HEK293 (cell line): ENCODE results near the gene RNU2-1.

ENCODE experiments used
- CTCF ChIA-PET: fragments of 350-600 bp; formaldehyde crosslinking; extraction: SDS; loops from one replicate; lab custom pipeline; 2021; ENCODE audit warnings: antibody characterized with exemption; lab: Yijun Ruan, JAX
- POLR2A ChIA-PET: fragments of 300-600 bp; formaldehyde crosslinking; extraction: SDS; loops from one replicate; lab custom pipeline; 2020; ENCODE audit warnings: antibody characterized with exemption, inconsistent platforms; lab: Yijun Ruan, JAX
- H3K27ac ChIP-seq: fragments of 200-500 bp; sonication (Bioruptor generic); 2 replicates; pipeline ENCODE4 v1.5.1; 2014; ENCODE audit warnings: low read depth, low read length, control low read depth, inconsistent platforms; ENCODE audit errors: extremely low read depth
- H3K36me3 ChIP-seq, 2 experiments: fragments of 200-500 bp in 1 of 2; sonication (Bioruptor generic) in 1 of 2; 1 replicate in 1 of 2; 2 replicates in 1 of 2; pipeline ENCODE4 v1.5.1; 2014 to 2017; ENCODE audit warnings: inconsistent platforms in 2 of 2, low read length in 2 of 2; ENCODE audit not compliant: control insufficient read depth in 2 of 2, insufficient read depth in 1 of 2
- H3K4me1 ChIP-seq: fragments of 200-500 bp; sonication (Bioruptor generic); 2 replicates; pipeline ENCODE4 v1.5.1; 2014; ENCODE audit warnings: mild to moderate bottlenecking, low read length, inconsistent platforms; ENCODE audit not compliant: control insufficient read depth, insufficient read depth
- H3K4me3 ChIP-seq: 2 replicates; pipeline ENCODE4 v1.5.1; 2011; ENCODE audit warnings: low read depth, mild to moderate bottlenecking, control low read depth, low read length, moderate library complexity
- H3K9me3 ChIP-seq: fragments of 200-500 bp; sonication (Bioruptor generic); 2 replicates; pipeline ENCODE4 v1.5.1; 2014; ENCODE audit warnings: low read depth, low read length, inconsistent platforms; ENCODE audit not compliant: control insufficient read depth, insufficient read depth
- KLF9 ChIP-seq: fragments of 450-650 bp; formaldehyde crosslinking; IDR thresholded peaks from 2 replicates; pipeline ENCODE4 v1.5.1; 2016; ENCODE audit warnings: missing biosample characterization, missing genetic modification characterization, low read depth
- RBAK ChIP-seq: fragments of 450-650 bp; formaldehyde crosslinking; IDR thresholded peaks from 2 replicates; pipeline ENCODE4 v1.5.1; 2016; ENCODE audit warnings: missing biosample characterization, missing genetic modification characterization
- SETDB1 ChIP-seq: IDR thresholded peaks from one replicate; pipeline ENCODE4 v1.6.1; 2017; ENCODE audit warnings: mild to moderate bottlenecking, low read length, moderate library complexity, mixed read lengths; ENCODE audit not compliant: insufficient read length
- SP3 ChIP-seq: fragments of 450-650 bp; formaldehyde crosslinking; IDR thresholded peaks from 2 replicates; pipeline ENCODE4 v1.5.1; 2016; ENCODE audit warnings: missing biosample characterization, missing genetic modification characterization
- WT1 ChIP-seq: fragments of 450-650 bp; formaldehyde crosslinking; IDR thresholded peaks from 2 replicates; pipeline ENCODE4 v1.5.1; 2016; ENCODE audit warnings: missing biosample characterization, missing genetic modification characterization
- ZFP37 ChIP-seq: fragments of 450-650 bp; formaldehyde crosslinking; IDR thresholded peaks from 2 replicates; pipeline ENCODE4 v1.5.1; 2016; ENCODE audit warnings: missing biosample characterization, missing genetic modification characterization
- ZIC2 ChIP-seq: fragments of 450-650 bp; formaldehyde crosslinking; IDR thresholded peaks from 2 replicates; pipeline ENCODE4 v1.5.1; 2016; ENCODE audit warnings: missing biosample characterization, missing genetic modification characterization
- ZNF138 ChIP-seq: fragments of 450-650 bp; formaldehyde crosslinking; IDR thresholded peaks from 2 replicates; pipeline ENCODE4 v1.5.1; 2016; ENCODE audit warnings: missing biosample characterization, missing genetic modification characterization, borderline replicate concordance
- ZNF155 ChIP-seq: fragments of 450-650 bp; formaldehyde crosslinking; IDR thresholded peaks from 2 replicates; pipeline ENCODE4 v1.5.1; 2016; ENCODE audit warnings: missing biosample characterization, missing genetic modification characterization
- ZNF202 ChIP-seq: fragments of 450-650 bp; formaldehyde crosslinking; IDR thresholded peaks from 2 replicates; pipeline ENCODE4 v1.5.1; 2016; ENCODE audit warnings: missing biosample characterization, missing genetic modification characterization, borderline replicate concordance
- ZNF248 ChIP-seq: fragments of 450-650 bp; formaldehyde crosslinking; IDR thresholded peaks from 2 replicates; pipeline ENCODE4 v1.5.1; 2017; ENCODE audit warnings: missing biosample characterization, missing genetic modification characterization
- ZNF561 ChIP-seq: fragments of 450-650 bp; IDR thresholded peaks from 2 replicates; pipeline ENCODE4 v1.5.1; 2018; ENCODE audit warnings: missing biosample characterization, missing genetic modification characterization, borderline replicate concordance
- ZNF639 ChIP-seq: fragments of 450-650 bp; formaldehyde crosslinking; IDR thresholded peaks from 2 replicates; pipeline ENCODE4 v1.5.1; 2016; ENCODE audit warnings: missing biosample characterization, missing genetic modification characterization
- TF ChIP-seq, protein P1 (sequence below): fragments of 450-650 bp; formaldehyde crosslinking; IDR thresholded peaks from 2 replicates; pipeline ENCODE4 v1.5.1; 2016; ENCODE audit warnings: missing biosample characterization, missing genetic modification characterization
- TF ChIP-seq, protein P2 (sequence below): fragments of 450-650 bp; formaldehyde crosslinking; IDR thresholded peaks from 2 replicates; pipeline ENCODE4 v1.5.1; 2016; ENCODE audit warnings: missing biosample characterization, missing genetic modification characterization, low read depth

The RNU2-1 gene

GRCh38 chr17:43219001-43219400 lies 14.8 kb downstream of the RNU2-1 start (continued):
- TF ChIP-seq ZIC2 (tag by site-specific recombination), result no peak
- no peak for TF ChIP-seq KLF9 (tag by site-specific recombination)
- TF ChIP-seq, all 188 proteins: peak for 0

DNA sequence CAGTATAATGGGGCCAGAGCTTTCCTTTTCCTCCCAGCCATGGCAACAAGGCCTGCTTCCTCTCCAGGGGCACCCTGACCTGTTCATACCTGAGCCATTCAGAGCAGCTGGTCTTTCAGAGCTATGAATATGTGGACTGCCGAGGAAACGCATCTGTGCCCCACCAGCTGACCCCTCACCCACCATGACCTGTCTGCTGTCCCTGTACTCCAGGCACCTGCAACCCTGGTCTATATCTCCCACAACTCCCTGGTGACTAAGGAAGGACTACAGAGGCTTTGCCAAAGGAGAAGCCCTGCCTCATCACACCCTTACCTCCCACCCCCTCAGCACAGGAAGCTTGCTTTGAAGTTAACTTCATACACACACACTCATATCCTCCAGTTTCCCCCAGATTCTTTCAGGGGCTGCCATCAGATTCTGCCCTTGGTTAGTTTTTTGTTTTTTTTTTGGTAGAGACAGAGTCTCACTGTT lies 16.1 kb downstream of the RNU2-1 start:
- POLR2A ChIA-PET, result interaction anchor here (2.4 kb wide), 2 partner anchors 17 to 98 kb away, joined by 6 to 14 read pairs; no protein-coding TSS in a partner anchor
- TF ChIP-seq WT1, result no peak
- TF ChIP-seq, protein P1, sequence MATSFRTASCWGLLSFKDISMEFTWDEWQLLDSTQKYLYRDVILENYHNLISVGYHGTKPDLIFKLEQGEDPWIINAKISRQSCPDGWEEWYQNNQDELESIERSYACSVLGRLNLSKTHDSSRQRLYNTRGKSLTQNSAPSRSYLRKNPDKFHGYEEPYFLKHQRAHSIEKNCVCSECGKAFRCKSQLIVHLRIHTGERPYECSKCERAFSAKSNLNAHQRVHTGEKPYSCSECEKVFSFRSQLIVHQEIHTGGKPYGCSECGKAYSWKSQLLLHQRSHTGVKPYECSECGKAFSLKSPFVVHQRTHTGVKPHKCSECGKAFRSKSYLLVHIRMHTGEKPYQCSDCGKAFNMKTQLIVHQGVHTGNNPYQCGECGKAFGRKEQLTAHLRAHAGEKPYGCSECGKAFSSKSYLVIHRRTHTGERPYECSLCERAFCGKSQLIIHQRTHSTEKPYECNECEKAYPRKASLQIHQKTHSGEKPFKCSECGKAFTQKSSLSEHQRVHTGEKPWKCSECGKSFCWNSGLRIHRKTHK (tag by site-specific recombination), result no peak
- no peak for TF ChIP-seq RBAK (tag by site-specific recombination)
- no peak for TF ChIP-seq ZNF561 (tag by site-specific recombination)
- TF ChIP-seq ZFP37 (tag by site-specific recombination), result no peak
- TF ChIP-seq ZNF138 (tag by site-specific recombination), result no peak
- no peak for TF ChIP-seq ZNF248 (tag by site-specific recombination)
- no peak for TF ChIP-seq ZNF202 (tag by site-specific recombination)
- no peak for TF ChIP-seq ZNF155 (tag by site-specific recombination)
- Histone ChIP-seq H3K4me3 (no peak overlapping the region), H3K4me1 (no peaks in the 10 kb centered on the region), H3K36me3 (peaks cover 0 to 43% of the 10 kb centered on the region in 2 experiments; a peak in 2 of 3 replicates), H3K27ac (no peak overlapping the region), H3K9me3 (no peaks in the 10 kb centered on the region)
- CTCF ChIA-PET, result interaction anchor here (0.6 to 1.0 kb wide), 4 partner anchors 13 to 287 kb away, joined by 3 read pairs; no protein-coding TSS in a partner anchor

- no peak for TF ChIP-seq SP3
- TF ChIP-seq SETDB1, result no peak
- TF ChIP-seq ZNF639 (tag by site-specific recombination), result no peak
- TF ChIP-seq, protein P2, sequence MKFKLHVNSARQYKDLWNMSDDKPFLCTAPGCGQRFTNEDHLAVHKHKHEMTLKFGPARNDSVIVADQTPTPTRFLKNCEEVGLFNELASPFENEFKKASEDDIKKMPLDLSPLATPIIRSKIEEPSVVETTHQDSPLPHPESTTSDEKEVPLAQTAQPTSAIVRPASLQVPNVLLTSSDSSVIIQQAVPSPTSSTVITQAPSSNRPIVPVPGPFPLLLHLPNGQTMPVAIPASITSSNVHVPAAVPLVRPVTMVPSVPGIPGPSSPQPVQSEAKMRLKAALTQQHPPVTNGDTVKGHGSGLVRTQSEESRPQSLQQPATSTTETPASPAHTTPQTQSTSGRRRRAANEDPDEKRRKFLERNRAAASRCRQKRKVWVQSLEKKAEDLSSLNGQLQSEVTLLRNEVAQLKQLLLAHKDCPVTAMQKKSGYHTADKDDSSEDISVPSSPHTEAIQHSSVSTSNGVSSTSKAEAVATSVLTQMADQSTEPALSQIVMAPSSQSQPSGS (tag by site-specific recombination), result no peak
- H3K36me3 ChIP-seq, result peaks cover 0 to 49% of the 10 kb centered on the region in 2 experiments; a peak in 2 of 3 replicates
- no peak overlapping the region for H3K4me3 ChIP-seq
- ChIA-PET POLR2A (interaction anchor here (2.4 kb wide), 2 partner anchors 16 to 99 kb away, joined by 6 to 14 read pairs; no protein-coding TSS in a partner anchor), CTCF (interaction anchor here (0.6 to 1.0 kb wide), 2 partner anchors 13 to 34 kb away, joined by 3 read pairs; no protein-coding TSS in a partner anchor)
- H3K4me1 ChIP-seq, result no peaks in the 10 kb centered on the region
- no peaks in the 10 kb centered on the region for H3K9me3 ChIP-seq
- H3K27ac ChIP-seq, result no peak overlapping the region
These were observed 16.8 kb downstream of the RNU2-1 start for GRCh38 chr17:43216762-43217613.
